ENCODE measurements around the gene MBTD1.
"Not testable (repeated sequence)": the region's sequence is repeated elsewhere in the genome, so short reads cannot be mapped to it uniquely, and the experiment has no call there.

MBTD1 gene

DNA sequence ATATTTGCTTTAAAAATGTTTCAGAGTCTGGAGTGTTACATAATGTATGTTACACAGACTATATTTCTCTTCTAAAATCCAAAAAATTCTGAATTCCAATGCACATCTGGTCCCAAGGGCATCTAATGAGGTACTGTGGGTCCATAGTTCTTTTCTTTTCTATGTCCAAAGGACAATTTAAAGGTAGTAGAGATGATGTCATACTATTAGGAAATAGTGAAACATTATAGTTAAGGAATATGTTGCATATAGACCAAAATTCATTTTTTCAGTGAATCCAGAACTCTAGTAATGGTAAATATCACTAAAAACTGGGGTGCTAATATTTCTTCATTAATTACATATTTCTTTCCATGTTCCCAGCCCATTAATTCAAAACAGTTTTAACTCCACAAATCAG, 70.7 kb downstream of the MBTD1 start:
- no peak for DNase-seq (ENCODE audit: low read depth)

- DNase-seq (ENCODE audit: low read depth) = no peak
These were observed 71.5 kb downstream of the MBTD1 start for GRCh38 chr17:51188271-51188833.

GRCh38 chr17:51185763-51186332, 74.0 kb downstream of the MBTD1 start:
- no peak for DNase-seq (ENCODE audit: low read depth)

DNA sequence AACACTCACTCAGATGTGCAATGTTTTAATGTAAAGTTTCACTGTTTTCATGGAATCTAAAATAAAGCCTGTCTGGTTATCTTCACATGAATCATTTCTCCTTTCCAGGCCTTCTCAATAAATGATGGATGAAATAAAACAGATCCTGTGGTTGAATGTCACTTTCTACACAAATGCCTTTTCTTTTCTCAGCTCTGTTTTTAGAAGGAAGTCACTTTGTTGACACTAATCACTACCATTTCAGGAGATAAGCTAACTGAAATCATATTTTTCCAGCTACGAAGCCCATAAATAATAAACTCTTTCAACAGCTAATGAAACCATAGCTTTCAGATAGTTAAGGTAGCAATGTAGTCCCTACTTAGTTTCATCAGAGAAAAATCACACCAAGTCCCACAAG, 75.7 kb downstream of the MBTD1 start:
- DNase-seq (ENCODE audit: low read depth) = no peak

DNA sequence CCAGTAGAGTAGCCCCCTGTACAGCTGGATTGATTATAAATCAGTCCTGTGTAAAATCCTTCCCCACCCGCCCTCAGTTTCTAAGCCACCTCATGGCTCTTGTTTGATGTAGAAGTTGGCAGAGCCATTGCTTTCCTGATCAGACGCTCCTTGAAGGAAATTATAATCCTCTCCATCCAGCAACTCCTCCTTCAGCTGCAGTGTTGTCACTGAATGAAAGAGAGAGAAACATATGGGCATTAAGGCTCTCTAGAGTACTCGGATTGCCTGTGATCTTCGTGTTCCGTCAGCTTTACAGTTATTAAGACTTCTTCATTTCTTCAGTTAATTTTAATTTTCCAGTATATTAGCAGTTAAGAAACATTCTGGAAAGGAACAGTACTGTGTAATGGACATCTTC, 79.4 kb downstream of the MBTD1 start:
- no peak for DNase-seq (ENCODE audit: low read depth)

GRCh38 chr17:51172030-51172429, 87.8 kb downstream of the MBTD1 start:
- DNase-seq (ENCODE audit: low read depth) = not testable (repeated sequence)

DNA sequence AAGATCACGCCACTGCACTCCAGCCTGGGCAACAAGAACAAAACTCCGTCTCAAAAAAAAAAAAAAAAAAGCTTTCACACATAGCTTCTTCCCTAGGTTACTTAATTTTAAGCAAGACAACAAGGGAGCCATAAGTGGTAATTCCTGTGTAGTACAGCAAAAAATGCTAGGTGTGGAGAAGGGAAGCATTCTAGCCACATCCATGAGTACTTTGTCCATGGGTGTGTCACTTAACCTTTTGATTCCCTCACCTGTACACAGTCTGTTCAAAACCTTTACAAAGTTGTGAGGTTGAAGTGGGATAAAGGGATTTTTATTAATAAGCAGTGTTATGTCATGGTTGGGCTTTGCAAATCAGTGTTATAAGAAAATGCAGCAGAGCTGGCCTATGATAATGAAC, 89.1 kb downstream of the MBTD1 start:
- no peak for DNase-seq (ENCODE audit: low read depth)

DNA sequence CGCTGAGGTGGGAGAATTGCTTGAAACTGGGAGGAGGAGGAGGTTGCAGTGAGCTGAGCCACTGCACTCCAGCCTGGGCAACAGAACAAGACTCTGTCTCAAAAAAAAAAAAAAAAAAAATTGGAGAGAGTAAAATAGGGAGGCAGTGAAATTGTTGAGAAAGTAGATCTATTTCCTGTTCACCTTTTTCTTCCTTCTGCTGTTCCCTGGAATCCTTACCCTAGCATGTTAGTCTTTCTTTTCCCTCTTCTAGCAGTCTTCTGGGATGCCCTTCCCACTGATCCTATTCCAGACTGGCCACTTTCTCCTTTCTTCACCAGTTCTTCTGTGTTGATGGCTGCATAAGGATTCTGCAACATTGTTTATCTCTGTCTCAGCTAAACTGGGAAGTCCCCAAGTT, 90.5 kb downstream of the MBTD1 start:
- DNase-seq (ENCODE audit: low read depth) = no peak

GRCh38 chr17:51166987-51167931, 92.6 kb downstream of the MBTD1 start:
- peak; percentile 59 for DNase-seq (ENCODE audit: low read depth)

- DNase-seq (ENCODE audit: low read depth) = peak; percentile 66
These were observed 93.5 kb downstream of the MBTD1 start, which contains the start of gene NME2 for GRCh38 chr17:51166198-51166986. Gene NME2, plus strand, starts transcription at chr17:51166411. Its CDS starts 420 bp downstream, at chr17:51166831.

GRCh38 chr17:51165680-51166197, 94.1 kb downstream of the MBTD1 start:
- no peak for DNase-seq (ENCODE audit: low read depth)

GRCh38 chr17:51164911-51165679, 94.8 kb downstream of the MBTD1 start:
- DNase-seq (ENCODE audit: low read depth) = no peak

DNA sequence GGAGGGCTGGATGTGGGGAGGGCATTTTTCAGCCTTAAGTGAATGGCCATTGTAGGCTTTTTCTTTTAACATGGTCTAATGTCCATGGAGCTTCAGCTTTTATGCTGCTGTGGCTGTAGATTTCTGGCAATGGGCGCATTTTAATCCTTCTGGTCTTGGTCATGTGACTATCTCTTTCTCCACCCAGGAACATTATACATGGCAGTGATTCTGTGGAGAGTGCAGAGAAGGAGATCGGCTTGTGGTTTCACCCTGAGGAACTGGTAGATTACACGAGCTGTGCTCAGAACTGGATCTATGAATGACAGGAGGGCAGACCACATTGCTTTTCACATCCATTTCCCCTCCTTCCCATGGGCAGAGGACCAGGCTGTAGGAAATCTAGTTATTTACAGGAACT, 98.3 kb downstream of the MBTD1 start:
- no peak for DNase-seq (ENCODE audit: low read depth)

DNA sequence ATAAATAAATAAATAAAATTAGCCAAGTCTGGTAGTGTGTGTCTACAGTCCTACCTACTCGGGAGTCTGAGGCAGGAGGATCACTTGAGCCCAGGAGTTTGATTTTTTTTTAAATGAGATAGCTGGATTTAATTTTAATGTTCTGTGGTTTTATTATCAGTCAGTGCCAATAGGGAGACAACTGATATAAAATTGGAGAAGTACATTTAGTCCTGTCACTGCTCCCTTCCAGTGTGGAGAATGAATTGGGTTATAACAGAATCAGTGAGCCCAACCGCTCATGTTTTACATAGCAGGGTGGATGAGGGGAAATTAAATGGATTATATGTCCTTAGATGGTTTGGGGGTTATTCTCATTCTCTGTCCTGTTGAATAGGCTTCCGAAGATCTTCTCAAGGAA, 100.2 kb downstream of the MBTD1 start:
- DNase-seq (ENCODE audit: low read depth) = no peak

DNA sequence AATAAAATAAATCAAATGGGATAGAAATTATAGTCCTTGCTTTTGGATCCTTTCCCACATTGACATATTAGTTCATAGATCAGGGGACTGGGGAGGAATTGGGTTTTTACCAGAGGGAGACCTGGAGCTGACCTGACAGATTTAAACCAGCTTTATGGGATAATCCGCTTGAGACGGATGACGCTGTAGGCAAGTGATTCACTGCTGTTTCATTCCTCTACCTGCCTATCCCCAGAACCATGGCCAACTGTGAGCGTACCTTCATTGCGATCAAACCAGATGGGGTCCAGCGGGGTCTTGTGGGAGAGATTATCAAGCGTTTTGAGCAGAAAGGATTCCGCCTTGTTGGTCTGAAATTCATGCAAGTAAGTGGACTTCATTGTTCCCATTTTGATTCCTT, 104.4 kb downstream of the MBTD1 start:
- no peak for DNase-seq (ENCODE audit: low read depth)

DNA sequence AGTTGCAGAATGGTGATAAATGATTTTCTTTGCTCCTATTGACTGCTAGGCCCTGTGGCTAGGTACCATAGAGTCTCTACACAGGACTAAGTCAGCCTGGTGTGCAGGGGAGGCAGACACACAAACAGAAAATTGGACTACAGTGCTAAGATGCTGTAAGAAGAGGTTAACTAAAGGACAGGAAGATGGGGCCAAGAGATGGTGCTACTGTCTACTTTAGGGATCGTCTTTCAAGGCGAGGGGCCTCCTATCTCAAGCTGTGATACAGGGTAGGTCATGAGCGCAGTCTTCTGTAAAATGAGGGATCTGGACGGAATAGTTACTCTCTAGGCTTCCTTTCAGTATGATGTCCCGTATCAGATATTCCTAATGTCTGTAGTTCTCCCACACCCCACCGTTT, 105.7 kb downstream of the MBTD1 start:
- no peak for DNase-seq (ENCODE audit: low read depth)

DNA sequence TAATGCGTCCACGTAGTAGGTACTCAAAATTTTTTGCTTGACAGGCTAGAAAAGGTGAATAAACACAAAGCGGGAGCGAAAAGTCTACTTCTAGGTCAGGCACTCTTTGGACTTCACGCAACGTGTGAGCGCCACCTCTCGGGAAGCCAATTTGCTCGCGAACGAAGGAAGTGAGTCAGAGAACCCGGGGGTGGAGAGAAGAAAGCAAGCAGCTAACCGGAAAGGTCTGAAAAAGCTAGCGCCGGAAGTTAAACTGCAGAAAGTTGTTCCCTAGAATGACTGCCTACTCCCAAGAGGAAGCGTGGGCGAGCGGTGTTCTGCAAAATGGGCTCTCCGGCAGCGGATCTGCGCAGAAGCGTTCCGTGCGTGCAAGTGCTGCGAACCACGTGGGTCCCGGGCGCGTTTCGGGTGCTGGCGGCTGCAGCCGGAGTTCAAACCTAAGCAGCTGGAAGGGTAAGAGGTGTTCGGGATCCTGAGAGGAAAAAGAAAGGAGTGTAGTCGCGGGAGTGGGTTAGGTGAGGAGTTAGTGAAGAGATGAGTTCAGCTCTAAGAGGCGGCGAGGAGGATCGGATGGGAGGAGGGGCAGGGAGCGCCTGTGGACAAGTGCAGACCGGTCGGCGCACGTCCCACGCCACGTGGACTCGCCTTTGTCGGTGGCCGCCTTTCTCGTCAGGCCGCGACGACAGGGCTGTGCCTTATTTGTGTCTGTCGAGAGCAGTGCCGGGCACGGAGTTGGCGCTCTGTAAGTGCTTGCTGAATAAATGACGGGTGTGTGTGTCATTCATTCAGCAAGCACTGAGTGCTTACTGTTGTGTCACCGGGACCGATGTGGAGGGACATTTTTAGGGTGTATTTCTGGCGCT, 106.4 kb downstream of the MBTD1 start, which contains the start of gene NME1:
Gene NME1 (plus strand): TSS at position 350 of the 863 bp plus-strand sequence. CDS start 2,096 bp downstream, outside the sequence.
- peak; percentile 95 for DNase-seq (ENCODE audit: low read depth)

GRCh38 chr17:51152766-51153209, 107.1 kb downstream of the MBTD1 start:
- no peak for DNase-seq (ENCODE audit: low read depth)

DNA sequence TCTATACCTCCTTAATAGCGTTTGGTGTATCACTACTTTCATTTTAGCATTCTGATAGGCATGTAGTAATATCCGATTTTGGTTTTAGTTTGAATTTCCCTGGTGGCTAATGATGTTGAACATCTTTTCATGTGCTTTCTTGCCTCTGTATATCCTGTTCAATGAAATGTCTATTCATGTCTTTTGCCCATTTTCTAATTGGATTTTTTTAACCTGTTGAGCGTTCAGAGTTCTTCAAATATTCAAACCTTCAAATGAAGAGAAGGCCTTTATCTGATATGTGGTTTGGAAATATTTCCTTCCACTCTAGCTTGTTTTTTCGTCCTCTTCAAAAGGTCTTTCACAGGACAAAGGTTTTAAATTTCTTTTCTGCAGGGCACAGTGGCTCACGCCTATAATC, 108.9 kb downstream of the MBTD1 start:
- no peak for DNase-seq (ENCODE audit: low read depth)

- no peak for DNase-seq (ENCODE audit: low read depth)
These were observed 110.7 kb downstream of the MBTD1 start for GRCh38 chr17:51149163-51149562.

Measured in stimulated activated CD8-positive, alpha-beta memory T cell treated with anti-CD3 and anti-CD28 coated beads, Interleukin-12 subunit alpha, Interleukin-12 subunit beta, amount 100 ng/mL, for 4 hours (primary cell).